GM12878 (cell line): ENCODE results near the gene DIAPH2. TPM values are rescaled to one million over a fixed set of nuclear protein-coding genes. Genes with fewer than 3 reads are reported as not detected.

Experiments used
- ATAC-seq: fragments of 200-7000 bp; cut with Tn5 transposase; 3 replicates; pipeline ENCODE4 v1.9.1; 2020; ENCODE audit warnings: mild to moderate bottlenecking, moderate library complexity
- BruUV-seq: library from RNA; stranded (reverse); fragments of 400-500 nt; replicated peaks from 2 replicates; lab custom pipeline; 2021; lab: Mats Ljungman, UMichigan
- CTCF ChIA-PET: fragments of 300-600 bp; sonication (Branson Sonifier 250); formaldehyde crosslinking; extraction: SDS; loops from one replicate; lab custom pipeline; 2021; ENCODE audit warnings: inconsistent platforms; lab: Yijun Ruan, JAX
- POLR2A ChIA-PET: fragments of 350-600 bp; formaldehyde crosslinking; extraction: SDS; loops from one replicate; lab custom pipeline; 2021; ENCODE audit warnings: inconsistent platforms; lab: Charles Lee
- RAD21 ChIA-PET: fragments of 300-600 bp; sonication (Branson Sonifier 250); formaldehyde crosslinking; loops from one replicate; lab custom pipeline; 2023; ENCODE audit warnings: antibody characterized with exemption; ENCODE audit not compliant: unreplicated experiment; lab: Charles Lee
- SMC1A ChIA-PET: fragments of 300-600 bp; sonication (Branson Sonifier 250); formaldehyde crosslinking; loops from one replicate; lab custom pipeline; 2023; ENCODE audit not compliant: unreplicated experiment, uncharacterized antibody; lab: Charles Lee
- DNase-seq: peaks from one replicate; pipeline ENCODE4 v3.0.0-alpha.2; 2011; ENCODE audit warnings: low read depth, low spot score
- FAIRE-seq: peaks from 3 replicates; lab custom pipeline; 2011; peaks lifted over from hg19 to GRCh38; lab: Jason Lieb, UNC
- H2AFZ ChIP-seq: 2 replicates; pipeline ENCODE4 v1.6.0; 2011; ENCODE audit warnings: low read depth, low read length, control low read depth; ENCODE audit not compliant: control insufficient read depth
- H3K27ac ChIP-seq: 2 replicates; pipeline ENCODE4 v1.5.1; 2011; ENCODE audit warnings: control low read depth; ENCODE audit not compliant: control insufficient read depth, insufficient read depth
- H3K27me3 ChIP-seq, 2 experiments: replicated peaks in 1 of 2; 2 replicates each; pipeline versions ENCODE4 v1.6.0 to v1.6.1; 2011; ENCODE audit warnings: low read length in 1 of 2; ENCODE audit not compliant: control insufficient read depth in 2 of 2, insufficient read depth in 2 of 2
- H3K36me3 ChIP-seq, 2 experiments: 2 replicates each; pipeline ENCODE4 v1.5.1; 2011; ENCODE audit warnings: low read length in 1 of 2; ENCODE audit not compliant: control insufficient read depth in 2 of 2, insufficient read depth in 2 of 2
- H3K4me1 ChIP-seq: 2 replicates; pipeline ENCODE4 v1.6.1; 2011; ENCODE audit warnings: mild to moderate bottlenecking, low read length, moderate library complexity, mixed read lengths; ENCODE audit not compliant: control insufficient read depth, insufficient read depth
- H3K4me2 ChIP-seq: 2 replicates; pipeline ENCODE4 v1.6.0; 2011; ENCODE audit warnings: control low read depth; ENCODE audit not compliant: control insufficient read depth, insufficient read depth
- H3K4me3 ChIP-seq: fragments of 200-600 bp; sonication (generic); 2 replicates; pipeline ENCODE4 v1.5.1; 2016
- H3K79me2 ChIP-seq: 2 replicates; pipeline ENCODE4 v1.6.0; 2011; ENCODE audit warnings: low read length; ENCODE audit not compliant: control insufficient read depth, insufficient read depth
- H3K9ac ChIP-seq: 2 replicates; pipeline ENCODE4 v1.8.0; 2011; ENCODE audit warnings: low read length, control low read depth, mixed read lengths; ENCODE audit not compliant: control insufficient read depth, insufficient read depth
- H3K9me3 ChIP-seq: replicated peaks from 3 replicates; pipeline ENCODE4 v1.5.1; 2011; ENCODE audit warnings: mild to moderate bottlenecking, low read length; ENCODE audit not compliant: control insufficient read depth, insufficient read depth
- H4K20me1 ChIP-seq: 2 replicates; pipeline ENCODE4 v1.6.0; 2011; ENCODE audit not compliant: control insufficient read depth, insufficient read depth
- BHLHE40 ChIP-seq, 2 experiments: fragments of 450-650 bp in 1 of 2; IDR thresholded peaks; 2 replicates each; pipeline ENCODE4 v1.6.1; 2011 to 2017; ENCODE audit warnings: low read depth in 2 of 2, borderline replicate concordance in 1 of 2, improper control_type of control experiment in 1 of 2, low read length in 1 of 2, mild to moderate bottlenecking in 1 of 2
- CHD1 ChIP-seq: IDR thresholded peaks from 2 replicates; pipeline ENCODE4 v1.6.1; 2012; ENCODE audit warnings: low read depth, low read length, improper control_type of control experiment
- NFXL1 ChIP-seq: fragments of 450-650 bp; IDR thresholded peaks from 2 replicates; pipeline ENCODE4 v1.6.1; 2017; ENCODE audit warnings: antibody characterized with exemption, mild to moderate bottlenecking, borderline replicate concordance
- NR2F1 ChIP-seq: fragments of 450-650 bp; conservative IDR thresholded peaks from 2 replicates; pipeline ENCODE4 v1.6.1; 2017; ENCODE audit warnings: mild to moderate bottlenecking
- TCF3 ChIP-seq: IDR thresholded peaks from 2 replicates; pipeline ENCODE4 v1.6.1; 2012; ENCODE audit warnings: low read depth, mild to moderate bottlenecking, low read length, borderline replicate concordance; ENCODE audit not compliant: insufficient read depth
- WGBS: methylation state at CpG from one replicate; pipeline ENCODE4 v1.1.6; 2016; ENCODE audit warnings: low lambda C conversion rate; ENCODE audit not compliant: insufficient replicate concordance, insufficient coverage; ENCODE audit errors: missing lambda C conversion rate; 5-methylcytosine and 5-hydroxymethylcytosine counted together
- in situ Hi-C: fragments of 300-500 bp; cut with MboI; formaldehyde crosslinking; loops from 9 replicates; pipeline ENCODE4 v1.14.3; 2018; ENCODE audit warnings: mixed read lengths
- intact Hi-C: fragments of 100-400 bp; cut with micrococcal nuclease; formaldehyde crosslinking; loops from one replicate; pipeline ENCODE4 v1.14.2; 2022; ENCODE audit not compliant: unreplicated experiment
- polyA plus RNA-seq, 11 experiments: library from polyadenylated mRNA; depleted of rRNA in 4 of 11; unstranded in 6 of 11; stranded (reverse) in 5 of 11; fragments of >200 nt; fragmentation: Nextera tagmentation in 4 of 11; fragmentation: Illumina TruSeq in 1 of 11; extraction: Ambion mirVana in 4 of 11; extraction: Trizol in 1 of 11; gene quantifications; 1 replicate in 1 of 11; 2 replicates in 10 of 11; pipeline versions ENCODE4 v1.2.1 to v1.2.3, GENCODE V29; 2011 to 2016; ENCODE audit warnings: inconsistent platforms in 2 of 11, missing spikeins in 2 of 11, low read depth in 1 of 11
- total RNA-seq, 4 experiments: library from RNA; depleted of rRNA in 3 of 4; stranded (reverse); fragments of >200 nt in 3 of 4; fragmentation: Illumina TruSeq in 1 of 4; extraction: Trizol in 1 of 4; gene quantifications; 2 replicates each; pipeline versions ENCODE4 v1.2.1 to v1.2.3, GENCODE V29; 2013 to 2021
- TF ChIP-seq, protein P1 (sequence below): fragments of 450-650 bp; IDR thresholded peaks from 2 replicates; pipeline ENCODE4 v1.6.1; 2017; ENCODE audit warnings: antibody characterized with exemption, mild to moderate bottlenecking, moderate library complexity
- TF ChIP-seq, protein P2 (sequence below): fragments of 450-650 bp; IDR thresholded peaks from 2 replicates; pipeline ENCODE4 v1.6.1; 2016; ENCODE audit warnings: mild to moderate bottlenecking

The DIAPH2 gene
- total and polyA plus RNA-seq, 10 of the 15 experiments (the other 5 are each of a cell fraction or from before 2014, with no cell fraction given) = 2.2 to 16.6 (median 8.8) TPM

DNA sequence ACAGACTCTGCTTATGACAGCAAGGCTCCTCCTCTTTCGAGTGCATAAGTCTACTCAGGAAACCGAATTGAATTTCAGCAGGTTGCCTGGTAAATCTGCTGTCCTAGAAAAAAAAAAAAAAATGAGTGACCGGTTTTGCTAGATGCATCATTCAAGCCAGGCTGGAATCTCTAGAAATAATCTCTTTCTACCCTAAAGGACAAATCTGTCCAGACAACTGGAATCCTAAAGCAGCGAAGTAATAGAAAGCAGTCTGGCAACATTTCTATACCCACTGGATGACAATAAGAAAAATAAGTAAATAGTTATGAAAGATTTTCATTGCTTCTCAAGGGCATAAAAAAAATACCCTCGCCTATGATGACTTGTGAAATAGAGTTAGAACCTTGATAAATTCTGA lies 902.5 kb downstream of the DIAPH2 start (continued):
- TF ChIP-seq, protein P1, sequence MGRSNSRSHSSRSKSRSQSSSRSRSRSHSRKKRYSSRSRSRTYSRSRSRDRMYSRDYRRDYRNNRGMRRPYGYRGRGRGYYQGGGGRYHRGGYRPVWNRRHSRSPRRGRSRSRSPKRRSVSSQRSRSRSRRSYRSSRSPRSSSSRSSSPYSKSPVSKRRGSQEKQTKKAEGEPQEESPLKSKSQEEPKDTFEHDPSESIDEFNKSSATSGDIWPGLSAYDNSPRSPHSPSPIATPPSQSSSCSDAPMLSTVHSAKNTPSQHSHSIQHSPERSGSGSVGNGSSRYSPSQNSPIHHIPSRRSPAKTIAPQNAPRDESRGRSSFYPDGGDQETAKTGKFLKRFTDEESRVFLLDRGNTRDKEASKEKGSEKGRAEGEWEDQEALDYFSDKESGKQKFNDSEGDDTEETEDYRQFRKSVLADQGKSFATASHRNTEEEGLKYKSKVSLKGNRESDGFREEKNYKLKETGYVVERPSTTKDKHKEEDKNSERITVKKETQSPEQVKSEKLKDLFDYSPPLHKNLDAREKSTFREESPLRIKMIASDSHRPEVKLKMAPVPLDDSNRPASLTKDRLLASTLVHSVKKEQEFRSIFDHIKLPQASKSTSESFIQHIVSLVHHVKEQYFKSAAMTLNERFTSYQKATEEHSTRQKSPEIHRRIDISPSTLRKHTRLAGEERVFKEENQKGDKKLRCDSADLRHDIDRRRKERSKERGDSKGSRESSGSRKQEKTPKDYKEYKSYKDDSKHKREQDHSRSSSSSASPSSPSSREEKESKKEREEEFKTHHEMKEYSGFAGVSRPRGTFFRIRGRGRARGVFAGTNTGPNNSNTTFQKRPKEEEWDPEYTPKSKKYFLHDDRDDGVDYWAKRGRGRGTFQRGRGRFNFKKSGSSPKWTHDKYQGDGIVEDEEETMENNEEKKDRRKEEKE = no peak
- no peak for TF ChIP-seq NR2F1
- TF ChIP-seq, protein P2, sequence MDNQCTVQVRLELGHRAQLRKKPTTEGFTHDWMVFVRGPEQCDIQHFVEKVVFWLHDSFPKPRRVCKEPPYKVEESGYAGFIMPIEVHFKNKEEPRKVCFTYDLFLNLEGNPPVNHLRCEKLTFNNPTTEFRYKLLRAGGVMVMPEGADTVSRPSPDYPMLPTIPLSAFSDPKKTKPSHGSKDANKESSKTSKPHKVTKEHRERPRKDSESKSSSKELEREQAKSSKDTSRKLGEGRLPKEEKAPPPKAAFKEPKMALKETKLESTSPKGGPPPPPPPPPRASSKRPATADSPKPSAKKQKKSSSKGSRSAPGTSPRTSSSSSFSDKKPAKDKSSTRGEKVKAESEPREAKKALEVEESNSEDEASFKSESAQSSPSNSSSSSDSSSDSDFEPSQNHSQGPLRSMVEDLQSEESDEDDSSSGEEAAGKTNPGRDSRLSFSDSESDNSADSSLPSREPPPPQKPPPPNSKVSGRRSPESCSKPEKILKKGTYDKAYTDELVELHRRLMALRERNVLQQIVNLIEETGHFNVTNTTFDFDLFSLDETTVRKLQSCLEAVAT = no peak
- no peak for TF ChIP-seq TCF3

DNA sequence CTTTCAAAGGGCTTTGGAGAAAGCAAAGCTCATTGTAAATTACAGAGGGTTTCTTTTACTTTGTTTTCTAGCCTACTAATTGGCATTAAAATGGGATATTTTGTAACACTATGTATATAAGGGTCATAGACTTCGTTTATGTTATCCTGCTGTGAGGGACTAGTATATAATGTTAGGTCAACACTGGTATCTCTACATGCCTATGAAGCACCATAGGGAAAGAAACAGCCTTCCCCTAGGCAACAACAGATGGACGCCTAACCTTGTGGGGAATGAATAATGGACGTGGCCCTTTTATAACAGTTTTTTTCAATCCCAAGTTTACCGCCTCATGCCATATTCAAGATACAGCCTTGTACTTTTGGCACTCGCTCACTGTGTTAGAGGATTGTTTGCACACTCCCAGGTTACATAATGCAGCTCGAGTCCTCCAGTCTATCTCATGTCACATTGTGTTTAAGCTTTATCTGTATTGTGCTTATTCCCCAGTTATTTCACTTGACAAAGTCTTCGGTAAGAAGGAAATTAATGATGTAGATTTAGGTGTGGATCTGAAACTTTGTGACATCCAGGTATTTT lies 910.1 kb downstream of the DIAPH2 start:
- SMC1A ChIA-PET = no interaction called here
- FAIRE-seq (no peak), DNase-seq (no peak), ATAC-seq (no peak)
- no peaks in the 10 kb centered on the region for H3K27me3 ChIP-seq
- no peaks in the 10 kb centered on the region for H3K36me3 ChIP-seq
- no peaks in the 10 kb centered on the region for H3K79me2 ChIP-seq
- H3K4me1 ChIP-seq = no peaks in the 10 kb centered on the region
- H4K20me1 ChIP-seq = no peaks in the 10 kb centered on the region
- RAD21 ChIA-PET = interaction anchor here (0.5 kb wide), 1 partner anchor 42 kb away, joined by 3 read pairs; no protein-coding TSS in a partner anchor
- H3K4me3 ChIP-seq = no peak overlapping the region
- TF ChIP-seq CHD1 (no peak), BHLHE40 (IDR thresholded peaks at IDR 0.05; ENCODE audit: borderline replicate concordance in 1 of 2, low read depth in 2 of 2, low read length in 1 of 2) (no peak), NFXL1 (no peak)
- CTCF ChIA-PET = no interaction called here
- no peak overlapping the region for H3K9ac ChIP-seq
- intact Hi-C loops (no loop called here), in situ Hi-C loops (no loop called here)
- no peak overlapping the region for H3K4me2 ChIP-seq
- WGBS = 58% methylated on average over 7 of the region's 7 CpGs
- no peaks in the 10 kb centered on the region; the same call in 2 of the 3 replicates for H3K9me3 ChIP-seq
- no TSS peak for BruUV-seq
- POLR2A ChIA-PET = no interaction called here
- no peak overlapping the region for H2AFZ ChIP-seq
- no peak overlapping the region for H3K27ac ChIP-seq
